ENCODE measurements around the gene DNMT3L. TPM values are rescaled to one million over a fixed set of nuclear protein-coding genes. Genes with fewer than 3 reads are reported as not detected.

Gene DNMT3L
- total and polyA plus RNA-seq, 2 donors (not counting 1 experiment from before 2014, with no cell fraction given): not detected

DNA sequence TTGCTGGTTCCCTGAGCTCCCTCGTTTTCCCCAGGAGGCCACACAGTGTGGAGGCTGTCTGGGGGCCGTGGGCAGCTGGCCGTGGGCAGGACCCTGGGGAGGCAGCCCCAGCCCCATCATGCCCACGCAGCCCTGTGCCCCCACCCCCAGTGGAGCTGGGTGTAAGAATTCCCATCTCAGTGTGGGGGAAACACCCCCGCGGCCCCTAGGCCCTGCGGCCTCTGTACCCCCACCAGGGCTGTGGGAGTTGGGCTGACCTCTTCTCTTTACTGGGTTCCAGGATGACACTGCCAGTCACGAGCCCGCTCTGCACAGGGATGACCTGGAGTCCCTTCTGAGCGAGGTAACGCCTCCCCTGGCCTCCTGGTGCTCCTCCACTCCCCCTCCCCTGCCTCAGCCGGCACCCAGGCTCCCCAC is 34.4 kb upstream of the DNMT3L start:
- intact Hi-C loops (cut with micrococcal nuclease): no loop called here
- ChIA-PET CTCF (interaction anchor here (0.8 to 2.7 kb wide), 2 partner anchors 28 to 30 kb away, joined by 3 to 9 read pairs; no protein-coding TSS in a partner anchor), POLR2A (interaction anchor here (0.5 to 0.6 kb wide), 2 partner anchors 30 to 40 kb away, joined by 3 to 8 read pairs; no protein-coding TSS in a partner anchor)
- Histone ChIP-seq H3K4me1 (ENCODE audit: control insufficient read depth in 2 of 2, insufficient read depth in 2 of 2, low read length in 2 of 2) (peaks cover 49 to 66% of the 10 kb centered on the region in 2 donors), H3K27me3 (replicated peaks in 1 of 4; ENCODE audit: control extremely low read depth in 1 of 4, control insufficient read depth in 3 of 4, insufficient read depth in 4 of 4, low read length in 3 of 4) (no peaks in the 10 kb centered on the region), H3K9me3 (ENCODE audit: control extremely low read depth in 1 of 3, control insufficient read depth in 2 of 3, insufficient read depth in 1 of 3, low read length in 2 of 3) (peaks cover 0 to 3% (median 0%) of the 10 kb centered on the region in 3 donors), H3K79me2 (ENCODE audit: control insufficient read depth, insufficient read depth, low read length) (peaks cover 10% of the 10 kb centered on the region), H3K4me3 (ENCODE audit: control extremely low read depth in 1 of 5, extremely low read depth in 1 of 5, insufficient read depth in 1 of 5, low read depth in 2 of 5, low read length in 4 of 5) (no peak overlapping the region), H4K20me1 (ENCODE audit: control insufficient read depth, insufficient read depth, low read length, poor library complexity, severe bottlenecking) (peaks cover 9% of the 10 kb centered on the region), H3K4me2 (replicated peaks; ENCODE audit: low read depth, low read length, poor library complexity, severe bottlenecking) (peak overlapping the region; percentile 57), H2AFZ (ENCODE audit: insufficient read depth, low read depth, low read length, poor library complexity, severe bottlenecking) (peak overlapping the region; percentile 22), H3K36me3 (replicated peaks in 1 of 2; ENCODE audit: control extremely low read depth in 1 of 2, control insufficient read depth in 1 of 2, extremely low read depth in 1 of 2, insufficient read depth in 2 of 2, low read length in 1 of 2) (no peaks in the 10 kb centered on the region), H3K27ac (ENCODE audit: low read length in 2 of 2) (peak overlapping the region in 1 of 2 donors; percentile 29), H3K9ac (ENCODE audit: low read length) (no peak overlapping the region)
- DNase-seq (no peak), ATAC-seq (ENCODE audit: low read depth) (no peak)
- Mint-ChIP-seq H3K27me3 (no peaks in the 10 kb centered on the region), H3K27ac (no peak overlapping the region), H3K4me3 (no peak overlapping the region), H3K4me1 (peaks cover 49% of the 10 kb centered on the region), H3K9me3 (ENCODE audit: insufficient read depth) (no peaks in the 10 kb centered on the region)
- TF ChIP-seq EZH2 (IDR thresholded peaks at IDR 0.05; ENCODE audit: borderline replicate concordance, insufficient read depth, low read depth, low read length, poor library complexity, severe bottlenecking): no peak
- TF ChIP-seq, protein P1, sequence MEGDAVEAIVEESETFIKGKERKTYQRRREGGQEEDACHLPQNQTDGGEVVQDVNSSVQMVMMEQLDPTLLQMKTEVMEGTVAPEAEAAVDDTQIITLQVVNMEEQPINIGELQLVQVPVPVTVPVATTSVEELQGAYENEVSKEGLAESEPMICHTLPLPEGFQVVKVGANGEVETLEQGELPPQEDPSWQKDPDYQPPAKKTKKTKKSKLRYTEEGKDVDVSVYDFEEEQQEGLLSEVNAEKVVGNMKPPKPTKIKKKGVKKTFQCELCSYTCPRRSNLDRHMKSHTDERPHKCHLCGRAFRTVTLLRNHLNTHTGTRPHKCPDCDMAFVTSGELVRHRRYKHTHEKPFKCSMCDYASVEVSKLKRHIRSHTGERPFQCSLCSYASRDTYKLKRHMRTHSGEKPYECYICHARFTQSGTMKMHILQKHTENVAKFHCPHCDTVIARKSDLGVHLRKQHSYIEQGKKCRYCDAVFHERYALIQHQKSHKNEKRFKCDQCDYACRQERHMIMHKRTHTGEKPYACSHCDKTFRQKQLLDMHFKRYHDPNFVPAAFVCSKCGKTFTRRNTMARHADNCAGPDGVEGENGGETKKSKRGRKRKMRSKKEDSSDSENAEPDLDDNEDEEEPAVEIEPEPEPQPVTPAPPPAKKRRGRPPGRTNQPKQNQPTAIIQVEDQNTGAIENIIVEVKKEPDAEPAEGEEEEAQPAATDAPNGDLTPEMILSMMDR (IDR thresholded peaks at IDR 0.05): no peak
- 53% methylated on average over 9 of the region's 12 CpGs for WGBS (ENCODE audit: insufficient coverage)

DNA sequence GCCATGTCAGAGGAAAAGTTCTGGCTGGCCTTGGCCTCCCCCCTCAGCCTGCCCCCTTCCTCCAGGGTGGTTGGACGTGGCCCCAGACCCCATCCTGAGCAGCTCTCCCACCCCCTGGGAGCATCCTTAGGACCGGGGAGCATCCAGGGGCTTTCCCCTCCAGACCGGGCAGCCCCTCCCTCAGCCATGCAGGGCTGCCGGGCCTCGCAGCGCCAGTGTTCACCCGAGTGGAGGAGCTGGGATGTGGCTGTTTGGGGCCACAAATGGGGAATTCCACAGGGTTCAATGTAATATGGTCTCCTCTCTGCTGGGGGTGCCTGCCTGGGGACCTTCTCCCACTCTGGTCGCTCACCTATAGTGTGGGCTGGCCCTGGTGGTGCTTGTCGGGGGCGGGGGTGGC is 33.9 kb upstream of the DNMT3L start:
- Histone ChIP-seq H3K27ac (ENCODE audit: low read length in 2 of 2) (peak overlapping the region in 1 of 2 donors; percentile 29), H3K4me2 (replicated peaks; ENCODE audit: low read depth, low read length, poor library complexity, severe bottlenecking) (peak overlapping the region; percentile 57), H4K20me1 (ENCODE audit: control insufficient read depth, insufficient read depth, low read length, poor library complexity, severe bottlenecking) (peaks cover 4% of the 10 kb centered on the region), H3K36me3 (replicated peaks in 1 of 2; ENCODE audit: control extremely low read depth in 1 of 2, control insufficient read depth in 1 of 2, extremely low read depth in 1 of 2, insufficient read depth in 2 of 2, low read length in 1 of 2) (no peaks in the 10 kb centered on the region), H3K9me3 (ENCODE audit: control extremely low read depth in 1 of 3, control insufficient read depth in 2 of 3, insufficient read depth in 1 of 3, low read length in 2 of 3) (peaks cover 0 to 3% (median 0%) of the 10 kb centered on the region in 3 donors), H3K4me1 (ENCODE audit: control insufficient read depth in 2 of 2, insufficient read depth in 2 of 2, low read length in 2 of 2) (peaks cover 44 to 62% of the 10 kb centered on the region in 2 donors), H3K4me3 (ENCODE audit: control extremely low read depth in 1 of 5, extremely low read depth in 1 of 5, insufficient read depth in 1 of 5, low read depth in 2 of 5, low read length in 4 of 5) (no peak overlapping the region), H3K79me2 (ENCODE audit: control insufficient read depth, insufficient read depth, low read length) (peaks cover 5% of the 10 kb centered on the region), H3K9ac (ENCODE audit: low read length) (no peak overlapping the region), H3K27me3 (replicated peaks in 1 of 4; ENCODE audit: control extremely low read depth in 1 of 4, control insufficient read depth in 3 of 4, insufficient read depth in 4 of 4, low read length in 3 of 4) (no peaks in the 10 kb centered on the region), H2AFZ (ENCODE audit: insufficient read depth, low read depth, low read length, poor library complexity, severe bottlenecking) (peak overlapping the region; percentile 22)
- intact Hi-C loops (cut with micrococcal nuclease): no loop called here
- Mint-ChIP-seq H3K27ac (no peak overlapping the region), H3K4me1 (peaks cover 49% of the 10 kb centered on the region), H3K9me3 (ENCODE audit: insufficient read depth) (no peaks in the 10 kb centered on the region), H3K27me3 (no peaks in the 10 kb centered on the region), H3K4me3 (peak overlapping the region; percentile 52)
- ChIA-PET CTCF (interaction anchor here (1.5 to 2.7 kb wide), 2 partner anchors 8 to 28 kb away, joined by 9 to 10 read pairs; no protein-coding TSS in a partner anchor), POLR2A (interaction anchor here (0.5 to 1.3 kb wide), 3 partner anchors 26 to 39 kb away, joined by 3 to 8 read pairs (median 3); no protein-coding TSS in a partner anchor)
- TF ChIP-seq, protein P1 (IDR thresholded peaks at IDR 0.05): no peak
- TF ChIP-seq EZH2 (IDR thresholded peaks at IDR 0.05; ENCODE audit: borderline replicate concordance, insufficient read depth, low read depth, low read length, poor library complexity, severe bottlenecking): no peak
- 57% methylated on average over 5 of the region's 10 CpGs for WGBS (ENCODE audit: insufficient coverage)
- peak; percentile 49 for DNase-seq
- no peak for ATAC-seq (ENCODE audit: low read depth)

Measured in B cell (primary cell).